Right forelimb (tissue), 1 donor: ENCODE measurements around the gene GFAP.

Experiments used
- DNase-seq: peaks from one replicate; pipeline ENCODE4 v3.0.0-alpha.2; 2018

Gene GFAP

GRCh38 chr17:44898768-44899073 is 16.6 kb downstream of the GFAP start:
- no peak for DNase-seq

- DNase-seq: no peak
Observed at GRCh38 chr17:44894642-44895041, 20.7 kb downstream of the GFAP start.

GRCh38 chr17:44892250-44892649 is 23.1 kb downstream of the GFAP start:
- DNase-seq: no peak

- no peak for DNase-seq
Observed at GRCh38 chr17:44889003-44889402, 26.3 kb downstream of the GFAP start.

GRCh38 chr17:44887971-44888954 is 27.0 kb downstream of the GFAP start:
- no peak for DNase-seq

GRCh38 chr17:44887016-44887415 is 28.3 kb downstream of the GFAP start:
- DNase-seq: no peak

- no peak for DNase-seq
Observed at GRCh38 chr17:44884941-44885340, 30.4 kb downstream of the GFAP start.

- DNase-seq: no peak
Observed at GRCh38 chr17:44881145-44881544, 34.2 kb downstream of the GFAP start.

- no peak for DNase-seq
Observed at GRCh38 chr17:44880062-44880461, 35.2 kb downstream of the GFAP start.

- no peak for DNase-seq
Observed at GRCh38 chr17:44879376-44879775, 35.9 kb downstream of the GFAP start.

GRCh38 chr17:44878627-44879221 is 36.6 kb downstream of the GFAP start:
- DNase-seq: no peak

GRCh38 chr17:44877121-44877520 is 38.2 kb downstream of the GFAP start:
- DNase-seq: no peak

GRCh38 chr17:44875761-44876160 is 39.5 kb downstream of the GFAP start:
- no peak for DNase-seq

GRCh38 chr17:44872131-44872768 is 43.0 kb downstream of the GFAP start:
- DNase-seq: no peak

- DNase-seq: no peak
Observed at GRCh38 chr17:44871556-44871955, 43.7 kb downstream of the GFAP start.

GRCh38 chr17:44867841-44868240 is 47.5 kb downstream of the GFAP start:
- no peak for DNase-seq

- DNase-seq: no peak
Observed at GRCh38 chr17:44865931-44866330, 49.4 kb downstream of the GFAP start.

GRCh38 chr17:44865231-44865660 is 50.1 kb downstream of the GFAP start:
- DNase-seq: peak; percentile 73

GRCh38 chr17:44864831-44865230 is 50.5 kb downstream of the GFAP start:
- DNase-seq: no peak

- DNase-seq: no peak
Observed at GRCh38 chr17:44863061-44863918, 52.0 kb downstream of the GFAP start.

GRCh38 chr17:44862278-44862914 is 52.9 kb downstream of the GFAP start:
- DNase-seq: no peak

GRCh38 chr17:44859701-44860100 is 55.6 kb downstream of the GFAP start:
- DNase-seq: no peak
